IMR-90 (cell line): Measurements from ENCODE around the gene CPNE4. TPM values are rescaled to one million over a fixed set of nuclear protein-coding genes. Genes with fewer than 3 reads are reported as not detected.

Experiments
- ATAC-seq: fragments of 200-7000 bp; cut with Tn5 transposase; 2 replicates; pipeline ENCODE4 v1.9.1; 2020; ENCODE audit warnings: low read depth, mild to moderate bottlenecking, moderate library complexity
- BruUV-seq: library from RNA; stranded (reverse); fragments of 400-500 nt; replicated peaks from 2 replicates; lab custom pipeline; 2021; lab: Mats Ljungman, UMichigan
- CTCF ChIA-PET: fragments of 300-600 bp; formaldehyde crosslinking; extraction: SDS; loops from one replicate; lab custom pipeline; 2021; ENCODE audit warnings: antibody characterized with exemption; lab: Yijun Ruan, JAX
- POLR2A ChIA-PET: fragments of 300-600 bp; sonication (Branson Sonifier 250); formaldehyde crosslinking; loops from one replicate; lab custom pipeline; 2022; ENCODE audit warnings: antibody characterized with exemption; ENCODE audit not compliant: unreplicated experiment; lab: Charles Lee
- DNase-seq: peaks from one replicate; pipeline ENCODE4 v3.0.0; 2013
- H2AFZ ChIP-seq: replicated peaks from 2 replicates; pipeline ENCODE3; 2013; ENCODE audit warnings: low read length, mild to moderate bottlenecking; ENCODE audit not compliant: poor library complexity
- H2AK5ac ChIP-seq: 2 replicates; pipeline ENCODE4 v1.6.1; 2013; ENCODE audit warnings: low read depth, low read length, inconsistent platforms
- H2AK9ac ChIP-seq: replicated peaks from 2 replicates; pipeline ENCODE3; 2013; ENCODE audit warnings: mild to moderate bottlenecking, low read depth, low read length, moderate library complexity; ENCODE audit not compliant: poor library complexity
- H2BK120ac ChIP-seq: 2 replicates; pipeline ENCODE4 v1.6.1; 2013; ENCODE audit warnings: low read depth, low read length, inconsistent platforms
- H2BK15ac ChIP-seq: 3 replicates; pipeline ENCODE4 v1.6.1; 2013; ENCODE audit warnings: low read depth, low read length, inconsistent platforms
- H2BK20ac ChIP-seq: 2 replicates; pipeline ENCODE4 v1.6.1; 2013; ENCODE audit warnings: low read depth, mild to moderate bottlenecking, inconsistent platforms, low read length, moderate library complexity
- H2BK5ac ChIP-seq: 2 replicates; pipeline ENCODE4 v1.6.1; 2013; ENCODE audit warnings: mild to moderate bottlenecking, low read depth, low read length, inconsistent platforms; ENCODE audit not compliant: poor library complexity, severe bottlenecking
- H3K14ac ChIP-seq: replicated peaks from 2 replicates; pipeline ENCODE4 v1.6.1; 2013; ENCODE audit warnings: low read depth, low read length, inconsistent platforms
- H3K18ac ChIP-seq: 2 replicates; pipeline ENCODE4 v1.6.1; 2013; ENCODE audit warnings: low read depth, low read length, control low read depth
- H3K23ac ChIP-seq: 2 replicates; pipeline ENCODE4 v1.6.1; 2013; ENCODE audit warnings: low read depth, low read length, inconsistent platforms
- H3K27ac ChIP-seq: 2 replicates; pipeline ENCODE4 v1.5.1; 2013; ENCODE audit warnings: mild to moderate bottlenecking, control low read depth, low read length; ENCODE audit not compliant: insufficient read depth
- H3K27me3 ChIP-seq: 2 replicates; pipeline ENCODE4 v1.6.1; 2013; ENCODE audit warnings: low read length; ENCODE audit not compliant: control insufficient read depth, insufficient read depth
- H3K36me3 ChIP-seq: 2 replicates; pipeline ENCODE4 v1.6.1; 2013; ENCODE audit warnings: low read length, mixed read lengths; ENCODE audit not compliant: control insufficient read depth, insufficient read depth
- H3K4ac ChIP-seq: 2 replicates; pipeline ENCODE4 v1.6.1; 2013; ENCODE audit warnings: low read depth, low read length, inconsistent platforms
- H3K4me1 ChIP-seq: 2 replicates; pipeline ENCODE4 v1.6.1; 2013; ENCODE audit warnings: low read length, mixed read lengths; ENCODE audit not compliant: control insufficient read depth, insufficient read depth
- H3K4me2 ChIP-seq: 2 replicates; pipeline ENCODE4 v1.6.1; 2013; ENCODE audit warnings: low read depth, mild to moderate bottlenecking, control low read depth, low read length, moderate library complexity
- H3K4me3 ChIP-seq: 2 replicates; pipeline ENCODE4 v1.5.1; 2013; ENCODE audit warnings: low read depth, mild to moderate bottlenecking, control low read depth, low read length, moderate library complexity; ENCODE audit not compliant: insufficient read depth
- H3K56ac ChIP-seq: 2 replicates; pipeline ENCODE4 v1.6.1; 2013; ENCODE audit warnings: low read length, inconsistent platforms; ENCODE audit not compliant: insufficient read depth; ENCODE audit errors: extremely low read depth
- H3K79me1 ChIP-seq, 2 experiments: 2 replicates each; pipeline ENCODE4 v1.6.1; 2013; ENCODE audit warnings: low read length in 2 of 2, inconsistent platforms in 1 of 2, low read depth in 1 of 2
- H3K9ac ChIP-seq: 2 replicates; pipeline ENCODE4 v1.6.1; 2013; ENCODE audit warnings: low read depth, low read length, control low read depth
- H3K9me1 ChIP-seq: 2 replicates; pipeline ENCODE4 v1.6.1; 2013; ENCODE audit warnings: low read length, inconsistent platforms; ENCODE audit not compliant: insufficient read depth
- H3K9me3 ChIP-seq: 2 replicates; pipeline ENCODE4 v1.6.1; 2013; ENCODE audit warnings: low read length; ENCODE audit not compliant: control insufficient read depth, insufficient read depth
- H4K20me1 ChIP-seq: 2 replicates; pipeline ENCODE4 v1.6.1; 2013; ENCODE audit warnings: low read length, inconsistent platforms; ENCODE audit not compliant: insufficient read depth
- H4K5ac ChIP-seq: 2 replicates; pipeline ENCODE4 v1.6.1; 2013; ENCODE audit warnings: mild to moderate bottlenecking, low read depth, low read length, control low read depth
- H4K8ac ChIP-seq, 2 experiments: 2 replicates each; pipeline ENCODE4 v1.6.1; 2013; ENCODE audit warnings: low read depth in 2 of 2, low read length in 2 of 2, control low read depth in 1 of 2, inconsistent platforms in 1 of 2
- H4K91ac ChIP-seq: 2 replicates; pipeline ENCODE4 v1.6.1; 2013; ENCODE audit warnings: low read depth, low read length, inconsistent platforms; ENCODE audit not compliant: insufficient read depth
- BHLHE40 ChIP-seq: fragments of 150-350 bp; IDR thresholded peaks from 2 replicates; pipeline ENCODE4 v1.6.1; 2016; ENCODE audit warnings: mild to moderate bottlenecking, low read depth, low read length
- CEBPB ChIP-seq: IDR thresholded peaks from 2 replicates; pipeline ENCODE4 v1.6.1; 2012; ENCODE audit warnings: low read depth, low read length, improper control_type of control experiment
- CHD1 ChIP-seq: IDR thresholded peaks from 2 replicates; pipeline ENCODE4 v1.6.1; 2012; ENCODE audit warnings: low read depth, low read length, improper control_type of control experiment
- MAFK ChIP-seq: IDR thresholded peaks from 2 replicates; pipeline ENCODE4 v1.6.1; 2012; ENCODE audit warnings: low read depth, low read length, improper control_type of control experiment
- MAZ ChIP-seq: IDR thresholded peaks from 2 replicates; pipeline ENCODE4 v1.6.1; 2012; ENCODE audit warnings: low read depth, mild to moderate bottlenecking, low read length, improper control_type of control experiment, moderate library complexity, borderline replicate concordance
- MXI1 ChIP-seq: IDR thresholded peaks from 2 replicates; pipeline ENCODE4 v1.6.1; 2012; ENCODE audit warnings: low read depth, mild to moderate bottlenecking, low read length, moderate library complexity, borderline replicate concordance
- NFE2L2 ChIP-seq: fragments of 150-350 bp; IDR thresholded peaks from 2 replicates; pipeline ENCODE4 v1.6.1; 2016; ENCODE audit warnings: low read depth, mild to moderate bottlenecking, low read length
- RCOR1 ChIP-seq: IDR thresholded peaks from 2 replicates; pipeline ENCODE4 v1.6.1; 2012; ENCODE audit warnings: mild to moderate bottlenecking, low read length, improper control_type of control experiment; ENCODE audit not compliant: insufficient replicate concordance
- RFX5 ChIP-seq: IDR thresholded peaks from 2 replicates; pipeline ENCODE4 v1.8.0; 2012; ENCODE audit warnings: low read depth, mild to moderate bottlenecking, low read length, moderate library complexity
- WGBS, 2 experiments: methylation state at CpG; one replicate each; pipeline versions ENCODE4 v1.1.5 to v1.1.7; 2013; ENCODE audit warnings: missing lambda C conversion rate in 2 of 2; ENCODE audit not compliant: insufficient read length in 1 of 2; ENCODE audit errors: extremely low coverage in 2 of 2; 5-methylcytosine and 5-hydroxymethylcytosine counted together
- dilution Hi-C: fragments of 300-500 bp; cut with HindIII; formaldehyde crosslinking; loops from one replicate; pipeline ENCODE4 v1.14.3; 2018; ENCODE audit warnings: low sequenced_read_pairs; ENCODE audit not compliant: unreplicated experiment
- in situ Hi-C: fragments of 300-500 bp; cut with MboI; formaldehyde crosslinking; loops from 3 replicates; pipeline ENCODE4 v1.14.3; 2019; ENCODE audit warnings: low sequenced_read_pairs, inconsistent platforms, mixed read lengths
- intact Hi-C: fragments of 100-400 bp; cut with micrococcal nuclease; formaldehyde crosslinking; loops from 2 replicates; pipeline ENCODE4 v1.10.0; 2022
- polyA plus RNA-seq, 3 experiments: library from polyadenylated mRNA; depleted of rRNA; stranded (reverse); fragments of >200 nt; gene quantifications; 2 replicates each; pipeline ENCODE4 v1.2.3, GENCODE V29; 2012; ENCODE audit warnings: low replicate concordance in 1 of 3
- total RNA-seq: library from RNA; depleted of rRNA; stranded (reverse); fragments of >200 nt; gene quantifications from 2 replicates; pipeline ENCODE4 v1.2.3, GENCODE V29; 2012
- TF ChIP-seq, protein P1 (sequence below): conservative IDR thresholded peaks from 2 replicates; pipeline ENCODE4 v1.5.1; 2012; ENCODE audit warnings: mild to moderate bottlenecking, low read depth, low read length, improper control_type of control experiment
- TF ChIP-seq, protein P2 (sequence below): fragments of 150-350 bp; IDR thresholded peaks from 2 replicates; pipeline ENCODE4 v1.6.1; 2017; ENCODE audit warnings: mild to moderate bottlenecking, antibody characterized with exemption, low read length, low read depth

The CPNE4 gene
- total and polyA plus RNA-seq, 2 of the 4 experiments (the other 2 are of a cell fraction), result not detected

DNA sequence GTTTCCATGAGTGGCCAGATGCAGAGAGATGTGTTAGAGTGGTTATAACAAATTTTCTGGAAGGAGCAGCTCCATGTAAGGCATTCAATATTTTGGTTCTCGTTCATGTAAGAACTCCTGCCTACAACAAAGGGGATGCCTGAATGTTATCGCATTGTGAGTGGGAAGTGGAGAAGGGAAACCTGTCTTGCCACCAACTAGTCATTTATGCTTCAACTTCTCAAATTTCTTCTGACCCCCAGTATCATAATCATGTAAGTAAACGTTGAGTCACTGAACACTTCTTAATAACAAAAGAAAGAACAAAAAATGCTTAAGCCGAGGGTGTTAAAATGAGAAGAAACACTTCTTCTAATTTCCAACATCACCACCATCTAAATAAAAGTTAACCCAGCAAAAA is 470.0 kb downstream of the CPNE4 start:
- no peak overlapping the region for H3K9ac ChIP-seq
- H4K8ac ChIP-seq, result no peak overlapping the region
- no peak overlapping the region for H3K23ac ChIP-seq
- no peak overlapping the region for H3K18ac ChIP-seq
- no peak overlapping the region for H3K4me2 ChIP-seq
- dilution Hi-C loops (no loop called here), intact Hi-C loops (no loop called here), in situ Hi-C loops (no loop called here)
- H3K14ac ChIP-seq, result no peak overlapping the region
- no TSS peak for BruUV-seq
- H2AFZ ChIP-seq, result no peak overlapping the region
- no peak overlapping the region for H2BK20ac ChIP-seq
- no peak overlapping the region for H3K4ac ChIP-seq
- no peak overlapping the region for H4K91ac ChIP-seq
- H4K5ac ChIP-seq, result no peak overlapping the region
- H3K79me1 ChIP-seq, result no peaks in the 10 kb centered on the region
- H3K36me3 ChIP-seq, result no peaks in the 10 kb centered on the region
- no peak overlapping the region for H3K27ac ChIP-seq
- ATAC-seq (no peak), DNase-seq (no peak)
- no peaks in the 10 kb centered on the region for H3K9me1 ChIP-seq
- ChIA-PET POLR2A (no interaction called here), CTCF (no interaction called here)
- H2AK9ac ChIP-seq, result no peak overlapping the region
- H3K56ac ChIP-seq, result no peak overlapping the region
- no peak for TF ChIP-seq NFE2L2
- no peak for TF ChIP-seq RCOR1
- TF ChIP-seq MAFK, result no peak
- no peak for TF ChIP-seq BHLHE40
- TF ChIP-seq, protein P1, sequence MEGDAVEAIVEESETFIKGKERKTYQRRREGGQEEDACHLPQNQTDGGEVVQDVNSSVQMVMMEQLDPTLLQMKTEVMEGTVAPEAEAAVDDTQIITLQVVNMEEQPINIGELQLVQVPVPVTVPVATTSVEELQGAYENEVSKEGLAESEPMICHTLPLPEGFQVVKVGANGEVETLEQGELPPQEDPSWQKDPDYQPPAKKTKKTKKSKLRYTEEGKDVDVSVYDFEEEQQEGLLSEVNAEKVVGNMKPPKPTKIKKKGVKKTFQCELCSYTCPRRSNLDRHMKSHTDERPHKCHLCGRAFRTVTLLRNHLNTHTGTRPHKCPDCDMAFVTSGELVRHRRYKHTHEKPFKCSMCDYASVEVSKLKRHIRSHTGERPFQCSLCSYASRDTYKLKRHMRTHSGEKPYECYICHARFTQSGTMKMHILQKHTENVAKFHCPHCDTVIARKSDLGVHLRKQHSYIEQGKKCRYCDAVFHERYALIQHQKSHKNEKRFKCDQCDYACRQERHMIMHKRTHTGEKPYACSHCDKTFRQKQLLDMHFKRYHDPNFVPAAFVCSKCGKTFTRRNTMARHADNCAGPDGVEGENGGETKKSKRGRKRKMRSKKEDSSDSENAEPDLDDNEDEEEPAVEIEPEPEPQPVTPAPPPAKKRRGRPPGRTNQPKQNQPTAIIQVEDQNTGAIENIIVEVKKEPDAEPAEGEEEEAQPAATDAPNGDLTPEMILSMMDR, result no peak
- TF ChIP-seq MXI1, result no peak
- TF ChIP-seq, protein P2, sequence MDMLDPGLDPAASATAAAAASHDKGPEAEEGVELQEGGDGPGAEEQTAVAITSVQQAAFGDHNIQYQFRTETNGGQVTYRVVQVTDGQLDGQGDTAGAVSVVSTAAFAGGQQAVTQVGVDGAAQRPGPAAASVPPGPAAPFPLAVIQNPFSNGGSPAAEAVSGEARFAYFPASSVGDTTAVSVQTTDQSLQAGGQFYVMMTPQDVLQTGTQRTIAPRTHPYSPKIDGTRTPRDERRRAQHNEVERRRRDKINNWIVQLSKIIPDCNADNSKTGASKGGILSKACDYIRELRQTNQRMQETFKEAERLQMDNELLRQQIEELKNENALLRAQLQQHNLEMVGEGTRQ, result no peak
- no peak for TF ChIP-seq MAZ
- no peak for TF ChIP-seq RFX5
- TF ChIP-seq CEBPB, result no peak
- no peak for TF ChIP-seq CHD1
- no peaks in the 10 kb centered on the region for H3K9me3 ChIP-seq
- no peak overlapping the region for H2BK15ac ChIP-seq
- no peak overlapping the region for H2BK120ac ChIP-seq
- no peaks in the 10 kb centered on the region for H4K20me1 ChIP-seq
- H3K27me3 ChIP-seq, result no peaks in the 10 kb centered on the region
- H2AK5ac ChIP-seq, result no peak overlapping the region
- no peak overlapping the region for H3K4me3 ChIP-seq
- no peak overlapping the region for H2BK5ac ChIP-seq
- no peaks in the 10 kb centered on the region for H3K4me1 ChIP-seq
- no CpG with 5 or more reads among the region's 4 CpGs for whole genome bisulfite sequencing, 2 experiments
